HCEC 1CT (cell line): Measurements from ENCODE around the gene TDP2.
"Not testable (repeated sequence)": the region's sequence is repeated elsewhere in the genome, so short reads cannot be mapped to it uniquely, and the experiment has no call there.

Experiments
- DNase-seq: peaks from one replicate; pipeline ENCODE4 v3.0.0-alpha.2; 2017

TDP2 gene

GRCh38 chr6:24643920-24644319 lies 22.8 kb downstream of the TDP2 start:
- no peak for DNase-seq

- no peak for DNase-seq
Measured at GRCh38 chr6:24642061-24642460, 24.6 kb downstream of the TDP2 start.

DNA sequence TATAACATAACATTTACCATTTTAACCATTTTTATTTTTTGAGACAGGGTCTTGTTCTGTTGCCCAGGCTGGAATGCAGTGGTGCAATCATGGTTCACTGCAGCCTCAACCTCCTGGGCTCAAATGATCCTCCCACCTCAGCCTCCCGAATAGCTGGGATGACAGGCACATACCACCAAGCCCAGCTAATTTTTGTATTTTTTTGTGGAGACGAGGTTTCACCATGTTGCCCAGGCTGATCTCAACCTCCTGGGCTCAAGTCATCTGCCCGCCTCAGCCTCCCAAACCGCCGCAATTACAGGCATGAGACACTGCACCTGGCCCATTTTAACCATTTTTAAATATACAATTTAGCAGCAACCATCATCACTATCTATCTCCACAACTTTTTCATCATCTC lies 26.1 kb downstream of the TDP2 start:
- DNase-seq, result not testable (repeated sequence)

- no peak for DNase-seq
Measured at GRCh38 chr6:24640166-24640565, 26.5 kb downstream of the TDP2 start.

GRCh38 chr6:24636681-24637080 lies 30.0 kb downstream of the TDP2 start:
- DNase-seq, result no peak

GRCh38 chr6:24632573-24632972 lies 34.1 kb downstream of the TDP2 start:
- DNase-seq, result no peak

GRCh38 chr6:24631671-24632070 lies 35.0 kb downstream of the TDP2 start:
- DNase-seq, result no peak

- no peak for DNase-seq
Measured at GRCh38 chr6:24630856-24631505, 35.7 kb downstream of the TDP2 start.

- DNase-seq, result no peak
Measured at GRCh38 chr6:24621626-24622289, 44.9 kb downstream of the TDP2 start.

GRCh38 chr6:24620637-24621036 lies 46.1 kb downstream of the TDP2 start:
- no peak for DNase-seq

DNA sequence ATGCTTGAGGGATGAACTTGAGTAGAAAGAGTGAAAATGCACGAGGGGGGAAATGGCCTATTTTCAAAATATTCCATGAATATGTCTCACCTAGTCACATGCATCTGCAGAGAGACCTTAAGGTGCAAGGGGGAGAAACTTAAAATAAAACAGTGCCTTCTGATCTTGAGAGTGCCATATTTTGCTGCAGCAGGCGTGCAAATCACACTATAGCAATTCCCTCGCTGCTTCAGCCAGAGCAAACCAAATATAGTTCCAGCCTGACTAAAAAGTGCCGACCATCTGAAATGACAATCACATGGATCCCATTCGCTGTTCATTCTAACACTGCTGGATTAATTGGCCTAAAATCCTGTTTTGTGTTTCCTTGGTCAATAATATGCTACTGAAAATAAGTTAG lies 47.0 kb downstream of the TDP2 start:
- no peak for DNase-seq

- DNase-seq, result no peak
Measured at GRCh38 chr6:24614648-24615047, 52.1 kb downstream of the TDP2 start.

- DNase-seq, result no peak
Measured at GRCh38 chr6:24614043-24614420, 52.7 kb downstream of the TDP2 start.

DNA sequence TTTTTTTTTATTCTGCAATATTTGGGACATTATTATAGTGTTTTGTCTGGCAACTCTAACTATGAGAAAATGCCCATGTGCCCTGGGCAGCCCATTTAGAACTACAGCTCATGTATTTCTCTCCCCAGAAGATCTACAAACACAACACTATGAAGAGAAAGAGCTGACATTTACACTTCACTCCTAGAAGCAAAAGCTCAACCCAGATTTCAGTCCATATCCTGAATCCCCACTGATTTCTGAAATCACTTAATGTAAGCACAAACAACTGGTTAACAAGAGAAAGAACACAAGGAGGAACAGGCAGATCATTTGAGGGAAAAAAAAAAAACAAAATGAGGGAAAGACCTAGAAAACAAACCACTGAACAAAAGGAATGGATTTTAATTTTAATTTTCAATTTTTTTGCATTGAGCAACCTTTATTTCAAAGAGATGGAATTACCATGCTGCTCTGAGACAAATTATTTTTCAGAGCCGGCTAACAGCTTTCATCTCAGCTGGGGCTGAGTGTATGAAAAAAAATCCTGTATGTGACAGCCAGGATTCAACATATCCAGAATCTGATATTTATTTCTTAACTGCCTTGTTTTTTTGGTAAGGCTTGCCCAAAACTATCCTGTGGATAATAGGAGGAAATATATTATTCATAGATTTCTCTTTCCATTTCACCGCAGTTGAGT lies 53.2 kb downstream of the TDP2 start:
- no peak for DNase-seq

GRCh38 chr6:24610672-24611071 lies 56.0 kb downstream of the TDP2 start:
- no peak for DNase-seq

DNA sequence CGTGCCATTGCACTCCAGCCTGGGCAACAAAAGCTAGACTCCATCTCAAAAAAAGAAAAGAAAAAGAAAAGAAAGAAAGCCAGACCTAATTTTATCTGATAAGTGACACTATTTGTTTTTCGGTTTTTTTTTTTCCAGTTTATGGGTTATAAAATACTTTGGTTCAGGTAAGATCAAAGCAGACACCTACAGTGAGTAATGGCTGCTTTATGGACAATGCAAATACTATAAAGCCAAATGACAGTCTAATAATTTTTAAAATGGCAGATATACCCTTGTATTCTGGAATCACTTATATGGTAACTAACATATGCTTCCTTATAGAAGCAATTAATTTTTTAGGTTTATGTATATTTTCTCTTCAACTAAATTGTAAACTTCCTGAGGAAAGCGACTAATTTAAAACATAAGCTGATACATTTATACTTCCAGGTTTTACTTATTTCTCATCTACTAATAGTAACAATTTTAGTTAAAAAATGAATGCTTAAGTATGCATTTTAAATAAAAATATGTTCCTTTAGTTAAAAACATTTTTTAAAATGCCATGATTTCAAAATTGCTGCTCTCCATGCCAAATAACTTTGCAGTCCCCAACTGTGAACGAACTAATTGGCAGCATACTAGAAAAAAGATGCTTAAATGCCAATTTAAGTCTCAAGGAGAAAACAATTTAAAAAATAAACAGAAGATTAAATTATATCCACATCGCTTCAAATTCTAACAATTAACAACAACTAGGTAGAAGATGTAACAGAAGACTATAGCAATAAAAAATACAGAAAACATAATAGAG lies 59.2 kb downstream of the TDP2 start:
- DNase-seq, result no peak

DNA sequence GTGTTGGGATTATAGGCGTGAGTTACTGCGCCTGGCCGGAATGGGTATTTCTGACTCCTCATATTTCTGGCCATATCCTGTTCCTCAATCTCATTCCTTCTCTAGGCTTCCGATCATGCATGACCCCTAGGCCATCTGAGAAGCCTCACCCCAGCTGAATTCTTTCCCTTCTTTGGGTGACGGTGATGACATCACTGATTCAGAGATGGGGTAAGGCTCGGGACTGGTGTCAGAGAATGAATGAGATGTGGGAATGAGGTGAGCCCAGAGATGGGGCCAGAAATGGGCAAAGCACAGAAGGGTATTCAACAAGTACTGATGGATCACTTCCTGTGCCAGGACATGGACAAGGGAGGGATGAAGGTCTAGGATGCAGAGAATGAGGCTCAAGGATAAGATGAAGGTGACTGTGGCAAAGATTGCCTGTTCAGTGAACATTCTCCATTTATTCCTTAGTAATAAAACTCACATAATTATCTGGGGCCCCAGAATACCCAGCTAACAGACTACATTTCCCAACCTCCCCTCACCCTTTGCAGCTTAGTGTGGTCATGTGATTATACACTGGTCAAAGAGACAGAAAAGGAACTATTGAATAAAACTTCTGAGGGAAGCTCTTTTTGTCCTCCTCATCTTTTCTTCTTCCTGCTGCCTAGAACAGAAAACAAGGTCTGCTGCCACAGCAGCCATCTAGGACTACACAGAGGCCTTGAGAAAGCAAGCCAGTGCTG lies 60.3 kb downstream of the TDP2 start:
- DNase-seq, result no peak

- no peak for DNase-seq
Measured at GRCh38 chr6:24603241-24603640, 63.5 kb downstream of the TDP2 start.

GRCh38 chr6:24600903-24601302 lies 65.8 kb downstream of the TDP2 start:
- DNase-seq, result no peak
